Lung (tissue), 12 donors: ENCODE results near the gene ADGRG6. TPM values are rescaled to one million over a fixed set of nuclear protein-coding genes. Genes with fewer than 3 reads are reported as not detected.

Experiments used
- ATAC-seq: fragments of 200-7000 bp; cut with Tn5 transposase; one replicate; pipeline ENCODE4 v1.9.1; 2020; ENCODE audit warnings: moderate number of reproducible peaks; ENCODE audit not compliant: insufficient read depth, low FRiP score
- DNase-seq, 3 donors: peaks; one replicate each; pipeline ENCODE4 v3.0.0-alpha.2; 2013 to 2017
- H3K27ac ChIP-seq, 2 donors: one replicate each; pipeline ENCODE4 v1.5.1; 2013; ENCODE audit warnings: mild to moderate bottlenecking in 2 of 2, moderate library complexity in 2 of 2, control low read depth in 1 of 2, inconsistent platforms in 1 of 2, low read depth in 1 of 2, low read length in 1 of 2
- H3K27me3 ChIP-seq, 3 donors: one replicate each; pipeline ENCODE4 v1.5.1; 2013; ENCODE audit warnings: low read length in 2 of 3; ENCODE audit not compliant: control insufficient read depth in 3 of 3, insufficient read depth in 3 of 3
- H3K36me3 ChIP-seq, 4 donors: one replicate each; pipeline ENCODE4 v1.5.1; 2013; ENCODE audit warnings: low read length in 4 of 4, mild to moderate bottlenecking in 1 of 4, moderate library complexity in 1 of 4; ENCODE audit not compliant: control insufficient read depth in 4 of 4, insufficient read depth in 4 of 4
- H3K4me1 ChIP-seq, 5 donors: one replicate each; pipeline ENCODE4 v1.5.1; 2013; ENCODE audit warnings: low read length in 5 of 5, mild to moderate bottlenecking in 2 of 5, moderate library complexity in 1 of 5; ENCODE audit not compliant: control insufficient read depth in 5 of 5, insufficient read depth in 5 of 5
- H3K4me3 ChIP-seq: one replicate; pipeline ENCODE4 v1.5.1; 2013; ENCODE audit warnings: mild to moderate bottlenecking, control low read depth, moderate library complexity
- H3K9ac ChIP-seq, 2 donors: one replicate each; pipeline ENCODE4 v1.5.1; 2013; ENCODE audit warnings: low read length in 2 of 2, control low read depth in 1 of 2; ENCODE audit not compliant: insufficient read depth in 1 of 2
- H3K9me3 ChIP-seq, 4 donors: one replicate each; pipeline ENCODE4 v1.5.1; 2013; ENCODE audit warnings: low read length in 3 of 4, mild to moderate bottlenecking in 1 of 4, moderate library complexity in 1 of 4; ENCODE audit not compliant: control insufficient read depth in 4 of 4, insufficient read depth in 3 of 4
- CTCF ChIP-seq: IDR thresholded peaks from 2 replicates; pipeline ENCODE4 v1.5.1; 2012; ENCODE audit warnings: mild to moderate bottlenecking; ENCODE audit errors: control extremely low read depth, extremely low read depth
- WGBS, 2 donors: extraction: QIAGEN DNeasy Blood & Tissue Kit; methylation state at CpG; one replicate each; pipeline ENCODE4 v1.1.7; 2013; 5-methylcytosine and 5-hydroxymethylcytosine counted together
- polyA plus RNA-seq, 2 donors: library from polyadenylated mRNA; stranded (reverse); fragments of 200-250 nt; gene quantifications; one replicate each; pipeline ENCODE4 v1.2.1, GENCODE V29; 2013
- total RNA-seq, 2 donors: library from RNA; depleted of rRNA in 1 of 2; stranded (reverse); fragments of >200 nt in 1 of 2; gene quantifications; one replicate each; pipeline ENCODE4 v1.2.1, GENCODE V29; 2014 to 2021
- donor health status: control.
- donor health status: control.
- donor health status: Bipolar disorder and iron deficiency.
- donor health status: healthy.
- donor health status: DM: yes; HTN: yes; CAD: no.

Gene ADGRG6
- total and polyA plus RNA-seq, 4 donors = 6.4 to 177 (median 12.9) TPM

DNA sequence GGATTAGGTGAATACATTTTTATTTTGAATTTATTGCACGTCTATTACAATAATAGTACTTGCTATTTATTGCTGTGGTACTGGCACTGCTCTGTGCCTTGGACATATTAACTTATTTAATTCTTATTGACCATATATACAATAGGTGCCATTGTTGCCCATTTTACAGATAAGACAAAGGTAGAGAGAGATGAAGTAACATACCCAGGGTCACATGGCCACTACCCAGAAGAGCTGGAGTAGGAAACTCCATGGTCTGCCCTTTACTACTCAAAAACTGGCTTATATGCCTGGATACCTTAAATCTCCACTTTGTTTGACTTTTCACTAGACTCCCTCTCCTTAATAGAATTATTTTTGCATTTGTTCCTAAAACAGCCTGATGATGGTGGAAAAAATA lies 67.5 kb downstream of the ADGRG6 start:
- no peak for TF ChIP-seq CTCF
- WGBS, 2 donors = 92% methylated on average over 1 of the region's 1 CpG

GRCh38 chr6:142372348-142372747 lies 70.5 kb downstream of the ADGRG6 start:
- Histone ChIP-seq H3K9me3 (no peaks in the 10 kb centered on the region), H3K4me3 (no peak overlapping the region), H3K27me3 (no peaks in the 10 kb centered on the region), H3K27ac (peak overlapping the region in 1 of 2 donors; percentile 33), H3K4me1 (peaks cover 2 to 57% (median 11%) of the 10 kb centered on the region in 5 donors), H3K9ac (no peak overlapping the region), H3K36me3 (peaks cover 0 to 4% (median 2%) of the 10 kb centered on the region in 4 donors)
- DNase-seq = no peak
- peak; percentile 14 for ATAC-seq
- no peak for TF ChIP-seq CTCF
- 69 to 71% methylated on average over 2 of the region's 2 CpGs for WGBS, 2 donors

More for the DNA sequence above, 67.5 kb downstream of the ADGRG6 start:
- Histone ChIP-seq H3K9me3 (no peaks in the 10 kb centered on the region), H3K36me3 (peaks cover 0 to 4% (median 2%) of the 10 kb centered on the region in 4 donors), H3K27me3 (no peaks in the 10 kb centered on the region), H3K27ac (no peak overlapping the region), H3K9ac (no peak overlapping the region), H3K4me1 (peaks cover 0 to 37% (median 0%) of the 10 kb centered on the region in 5 donors), H3K4me3 (no peak overlapping the region)
- DNase-seq = no peak
- ATAC-seq = no peak

GRCh38 chr6:142373268-142374090 lies 71.7 kb downstream of the ADGRG6 start:
- Histone ChIP-seq H3K9ac (no peak overlapping the region), H3K4me3 (no peak overlapping the region), H3K36me3 (peaks cover 0 to 4% (median 2%) of the 10 kb centered on the region in 4 donors), H3K27ac (no peak overlapping the region), H3K4me1 (peaks cover 2 to 55% (median 15%) of the 10 kb centered on the region in 5 donors), H3K9me3 (no peaks in the 10 kb centered on the region), H3K27me3 (no peaks in the 10 kb centered on the region)
- TF ChIP-seq CTCF = no peak
- DNase-seq = no peak
- 93 to 94% methylated on average over 2 of the region's 2 CpGs for WGBS, 2 donors
- ATAC-seq = no peak
